KOPT-K1 (cell line): Measurements from ENCODE around the gene MTAP.
A peak's percentile ranks its signal among the peaks of the same experiment; 100 is the strongest.

ENCODE experiments used
- H3K27ac ChIP-seq: fragments of 200-600 bp; sonication (generic); 2 replicates; pipeline ENCODE4 v1.5.1; 2016; ENCODE audit warnings: antibody characterized with exemption, mild to moderate bottlenecking, low read depth, low read length; ENCODE audit not compliant: poor library complexity, severe bottlenecking
- H3K36me3 ChIP-seq: fragments of 200-600 bp; sonication (generic); 2 replicates; pipeline ENCODE4 v1.5.1; 2017; ENCODE audit warnings: antibody characterized with exemption, mild to moderate bottlenecking, low read length, moderate library complexity; ENCODE audit not compliant: insufficient read depth
- H3K9me3 ChIP-seq: fragments of 200-600 bp; sonication (generic); 2 replicates; pipeline ENCODE4 v1.5.1; 2017; ENCODE audit warnings: antibody characterized with exemption, low read length, mild to moderate bottlenecking; ENCODE audit not compliant: insufficient read depth, poor library complexity, severe bottlenecking

MTAP gene

GRCh38 chr9:21904371-21904770, 101.9 kb downstream of the MTAP start:
- Histone ChIP-seq H3K36me3 (peaks cover 19% of the 10 kb centered on the region; the same call in 1 of the 2 replicates), H3K27ac (no peak overlapping the region), H3K9me3 (peaks cover 36% of the 10 kb centered on the region)

GRCh38 chr9:21904776-21905175, 102.3 kb downstream of the MTAP start:
- Histone ChIP-seq H3K27ac (no peak overlapping the region), H3K9me3 (peaks cover 36% of the 10 kb centered on the region), H3K36me3 (peaks cover 23% of the 10 kb centered on the region; the same call in 1 of the 2 replicates)

DNA sequence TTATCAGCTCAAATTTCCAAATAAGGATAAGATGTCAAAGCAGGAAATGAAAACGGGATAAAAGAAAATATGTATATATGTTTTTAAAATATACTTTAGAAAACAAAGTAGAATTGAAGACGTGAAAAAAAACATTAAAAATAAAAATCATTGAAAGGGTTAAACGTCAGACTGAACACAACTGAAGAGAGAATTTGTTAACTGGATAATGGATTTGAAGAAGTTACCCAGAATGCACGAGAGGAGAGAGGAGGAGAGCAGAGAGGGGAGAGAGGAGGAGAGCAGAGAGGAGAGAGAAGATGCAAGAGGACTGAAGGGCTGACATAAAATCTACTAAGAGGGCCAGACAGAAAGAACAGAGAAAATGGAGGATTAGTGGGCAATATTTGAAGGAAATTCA, 103.8 kb downstream of the MTAP start:
- H3K36me3 ChIP-seq, result peaks cover 24% of the 10 kb centered on the region; the same call in 1 of the 2 replicates
- no peak overlapping the region for H3K27ac ChIP-seq
- peaks cover 30% of the 10 kb centered on the region for H3K9me3 ChIP-seq

DNA sequence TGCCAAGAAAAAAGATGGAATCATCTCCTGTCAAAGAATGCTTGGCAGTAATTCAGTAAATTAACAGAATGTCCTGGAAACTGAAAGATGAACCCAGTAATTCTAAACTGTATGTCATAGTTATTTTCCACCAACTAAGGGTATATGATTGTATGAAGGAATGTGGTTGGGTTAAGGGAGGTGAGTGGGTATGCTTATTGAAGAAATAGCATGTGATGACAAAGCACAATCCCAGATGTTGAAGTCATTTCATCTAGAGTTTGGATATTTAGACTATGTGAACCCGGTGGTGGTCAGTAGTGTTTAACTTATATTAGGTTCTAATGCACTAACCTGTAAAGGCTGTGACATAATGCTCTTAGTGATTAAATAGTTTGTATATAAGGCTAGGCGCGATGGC, 104.4 kb downstream of the MTAP start:
- no peak overlapping the region for H3K27ac ChIP-seq

DNA sequence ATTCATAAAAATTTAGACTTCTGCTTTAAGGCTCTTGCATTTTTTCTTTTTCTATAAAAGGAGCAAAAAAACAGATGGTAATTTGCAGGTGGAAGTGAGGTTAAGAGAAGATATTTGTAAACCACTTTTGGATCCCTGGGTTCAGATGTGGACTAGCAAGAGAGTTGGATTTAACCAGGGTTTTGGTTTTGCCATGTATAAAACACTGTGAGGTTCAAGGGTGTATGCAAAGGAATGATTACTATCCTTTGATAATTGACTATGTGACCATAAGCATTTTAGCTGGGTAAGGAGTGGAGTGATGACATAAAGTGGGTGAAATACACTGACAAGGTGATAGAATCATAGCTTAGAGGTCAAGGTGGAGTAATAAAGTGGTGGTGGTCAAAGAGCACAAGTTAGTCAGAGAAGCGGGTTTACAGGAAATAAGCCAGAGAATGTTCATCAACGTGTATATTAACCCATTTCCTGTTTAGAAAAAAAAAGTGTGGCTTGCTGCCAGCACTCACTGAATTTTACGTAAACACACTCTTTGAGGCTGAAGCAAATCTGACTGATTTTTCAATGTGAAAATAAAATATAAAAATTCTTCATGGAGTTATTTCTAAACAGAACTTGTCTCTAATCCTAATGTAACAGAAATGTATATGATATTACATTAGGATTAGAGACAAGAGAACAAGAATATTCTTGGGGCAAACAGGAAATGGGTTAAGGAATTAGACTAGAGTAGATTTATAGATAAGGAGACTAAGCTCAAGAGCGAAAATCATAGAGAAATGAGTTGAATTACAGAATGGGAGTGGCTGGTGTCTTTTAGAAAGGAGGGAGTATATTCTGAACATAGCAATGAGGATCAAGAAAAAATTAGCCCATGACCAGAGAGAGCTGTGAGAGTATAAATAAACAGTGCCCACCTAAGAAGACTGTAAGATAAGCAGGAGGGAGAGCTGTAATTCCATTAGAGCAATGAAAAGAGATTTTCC, 117.2 kb downstream of the MTAP start:
- H3K9me3 ChIP-seq, result peaks cover 4% of the 10 kb centered on the region
- peak overlapping the region; percentile 78 for H3K27ac ChIP-seq
- no peaks in the 10 kb centered on the region for H3K36me3 ChIP-seq

More for the DNA sequence above, 104.4 kb downstream of the MTAP start:
- Histone ChIP-seq H3K9me3 (peaks cover 30% of the 10 kb centered on the region), H3K36me3 (peaks cover 24% of the 10 kb centered on the region; the same call in 1 of the 2 replicates)

DNA sequence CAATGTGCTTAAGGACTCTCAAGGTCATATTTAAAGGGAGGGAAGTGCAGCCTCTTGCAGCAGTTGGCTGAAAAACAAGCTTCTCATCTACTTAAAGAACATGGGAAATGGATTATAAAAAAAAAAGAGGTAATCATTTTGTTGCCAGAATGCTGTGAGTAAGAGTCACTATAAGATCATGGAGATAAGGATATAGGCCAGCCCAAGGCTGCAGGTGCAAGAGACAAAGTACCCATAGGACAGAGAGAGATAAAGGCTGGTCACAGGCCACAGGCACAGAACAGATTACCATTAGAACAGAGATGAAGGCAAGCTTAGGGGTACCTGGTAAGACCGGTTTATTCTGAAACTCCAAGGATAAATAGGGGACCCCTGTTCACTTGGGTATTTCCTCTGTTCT, 121.3 kb downstream of the MTAP start:
- Histone ChIP-seq H3K36me3 (no peaks in the 10 kb centered on the region), H3K27ac (no peak overlapping the region), H3K9me3 (no peaks in the 10 kb centered on the region)

GRCh38 chr9:21927752-21928151, 125.3 kb downstream of the MTAP start:
- Histone ChIP-seq H3K27ac (no peak overlapping the region), H3K9me3 (no peaks in the 10 kb centered on the region), H3K36me3 (peaks cover 10% of the 10 kb centered on the region; the same call in 1 of the 2 replicates)

DNA sequence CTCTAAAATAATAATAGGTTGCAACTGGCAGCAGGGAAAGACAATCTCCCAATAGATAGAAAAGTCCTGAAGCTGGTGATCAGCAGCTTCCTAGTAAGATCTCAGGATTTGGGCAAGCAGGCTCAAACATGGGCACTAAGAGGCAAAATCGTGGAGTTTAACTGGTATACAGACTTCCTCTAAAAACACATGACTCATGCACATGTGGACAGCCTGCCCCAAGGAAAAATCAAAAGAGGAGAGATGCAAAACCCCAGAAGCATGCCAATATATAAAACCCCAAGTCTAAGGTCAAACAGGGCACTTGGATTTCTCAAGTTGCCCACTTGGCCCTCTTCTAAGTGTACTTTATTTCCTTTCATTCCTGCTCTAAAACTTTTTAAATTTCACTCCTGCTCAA, 129.0 kb downstream of the MTAP start:
- no peak overlapping the region for H3K27ac ChIP-seq
- peaks cover 10% of the 10 kb centered on the region; the same call in 1 of the 2 replicates for H3K36me3 ChIP-seq
- no peaks in the 10 kb centered on the region for H3K9me3 ChIP-seq

- Histone ChIP-seq H3K9me3 (no peaks in the 10 kb centered on the region), H3K27ac (no peak overlapping the region), H3K36me3 (peaks cover 10% of the 10 kb centered on the region; the same call in 1 of the 2 replicates)
Observed at GRCh38 chr9:21933281-21933680, 130.8 kb downstream of the MTAP start.

DNA sequence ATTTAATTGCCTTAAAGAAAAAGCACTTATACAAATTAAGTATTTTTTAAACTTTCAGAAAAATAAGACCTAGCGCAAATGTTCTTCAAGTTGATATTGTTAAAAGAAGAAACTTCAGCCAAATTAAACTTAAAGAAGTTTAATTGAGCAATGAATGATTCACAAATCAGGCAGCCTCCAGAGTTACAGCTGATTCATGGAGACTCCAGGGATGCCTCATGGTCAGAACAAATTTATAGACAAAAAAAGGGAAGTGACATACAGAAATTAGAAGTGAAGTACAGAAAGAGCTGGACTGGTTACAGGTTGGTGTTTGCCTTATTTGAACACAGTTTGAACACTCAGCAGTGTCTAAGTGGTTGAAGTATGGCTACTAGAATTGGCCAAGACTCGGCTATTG, 131.4 kb downstream of the MTAP start:
- H3K9me3 ChIP-seq, result no peaks in the 10 kb centered on the region
- H3K27ac ChIP-seq, result no peak overlapping the region
- H3K36me3 ChIP-seq, result peaks cover 10% of the 10 kb centered on the region; the same call in 1 of the 2 replicates

DNA sequence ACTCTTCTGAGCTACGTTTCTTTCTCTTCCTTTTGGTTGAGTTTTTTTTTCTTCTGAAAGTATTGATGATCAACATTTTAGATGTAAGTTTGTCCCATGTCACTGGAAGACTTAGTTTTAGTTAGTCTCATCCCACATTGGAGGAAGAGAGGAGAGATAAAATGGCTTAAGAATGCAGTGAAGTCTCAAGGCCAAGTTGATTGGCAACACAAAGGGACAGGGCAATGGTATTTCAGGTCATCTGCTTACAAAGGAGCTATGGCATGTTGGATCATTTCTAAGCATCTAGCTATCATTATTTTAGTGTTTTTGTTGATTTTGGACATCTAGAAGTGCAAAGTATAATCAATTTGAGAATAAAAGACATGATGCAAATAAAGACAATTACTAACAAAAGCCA, 133.2 kb downstream of the MTAP start:
- Histone ChIP-seq H3K36me3 (peaks cover 10% of the 10 kb centered on the region; the same call in 1 of the 2 replicates), H3K27ac (no peak overlapping the region)

GRCh38 chr9:21936161-21936560, 133.7 kb downstream of the MTAP start:
- H3K36me3 ChIP-seq, result peaks cover 6% of the 10 kb centered on the region; the same call in 1 of the 2 replicates
- no peak overlapping the region for H3K27ac ChIP-seq
- H3K9me3 ChIP-seq, result no peaks in the 10 kb centered on the region

More for the DNA sequence above, 133.2 kb downstream of the MTAP start:
- H3K9me3 ChIP-seq, result no peaks in the 10 kb centered on the region

DNA sequence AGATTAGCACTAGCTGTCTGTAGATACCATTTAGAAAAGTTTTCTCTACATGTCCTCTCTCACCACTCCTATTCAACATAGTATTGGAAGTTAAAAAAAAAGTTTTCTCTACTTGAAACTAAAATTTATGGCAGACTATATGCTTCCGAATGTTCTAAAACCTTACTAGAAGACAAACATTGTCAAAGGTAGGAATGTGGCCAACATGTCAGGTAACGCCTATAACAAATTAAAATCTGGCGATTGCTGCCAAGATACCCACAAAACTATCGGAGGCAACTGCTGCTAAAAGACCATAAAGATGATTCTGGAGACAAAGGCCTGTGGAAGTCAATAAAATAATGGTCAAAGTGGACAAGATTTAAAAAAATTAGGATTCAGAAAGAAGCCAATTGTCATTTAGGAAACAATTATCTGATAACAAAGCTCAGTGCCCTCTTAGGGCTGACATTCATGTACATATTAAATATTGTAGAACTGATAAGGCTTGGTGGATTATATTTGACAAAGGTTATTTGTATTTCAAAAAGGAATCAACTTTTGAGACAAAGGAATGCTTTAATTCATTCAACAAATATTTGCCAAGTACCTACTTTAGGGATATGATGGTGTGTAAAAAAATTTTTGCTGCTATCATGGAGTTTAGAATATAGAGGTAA, 139.0 kb downstream of the MTAP start:
- no peaks in the 10 kb centered on the region for H3K9me3 ChIP-seq
- no peaks in the 10 kb centered on the region for H3K36me3 ChIP-seq
- H3K27ac ChIP-seq, result no peak overlapping the region

DNA sequence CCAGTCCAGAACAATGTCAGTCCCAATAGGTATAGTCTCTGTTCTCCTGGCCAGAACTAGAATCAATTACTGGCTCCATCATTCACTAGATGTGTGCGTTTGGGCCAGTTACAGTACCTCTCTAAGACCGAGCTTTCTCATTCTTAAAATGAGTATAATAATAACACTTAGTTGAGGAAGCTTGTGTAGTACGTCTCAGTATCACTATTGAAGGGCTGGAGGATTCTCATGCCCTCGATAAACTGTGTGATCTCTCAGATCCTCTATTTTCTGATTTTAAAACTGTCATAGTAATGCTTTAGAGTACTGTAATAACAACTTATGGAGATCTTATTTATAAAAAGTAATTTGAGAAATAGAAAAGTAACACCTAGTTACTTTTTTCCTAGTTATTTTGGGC, 141.0 kb downstream of the MTAP start:
- no peaks in the 10 kb centered on the region for H3K36me3 ChIP-seq
- no peaks in the 10 kb centered on the region for H3K9me3 ChIP-seq
- H3K27ac ChIP-seq, result no peak overlapping the region

GRCh38 chr9:21945606-21946005, 143.2 kb downstream of the MTAP start:
- H3K36me3 ChIP-seq, result no peaks in the 10 kb centered on the region
- H3K9me3 ChIP-seq, result no peaks in the 10 kb centered on the region
- H3K27ac ChIP-seq, result no peak overlapping the region
